ENCODE data around the gene RAB11FIP4. TPM values are rescaled to one million over a fixed set of nuclear protein-coding genes. Genes with fewer than 3 reads are reported as not detected.
A peak's percentile ranks its signal among the peaks of the same experiment; 100 is the strongest.

The RAB11FIP4 gene
- total and polyA plus RNA-seq, 2 of the 13 experiments (the other 11 are each of a cell fraction or from before 2014, with no cell fraction given), result 28.0 to 89.3 TPM

- TF ChIP-seq POLR2AphosphoS5 (IDR thresholded peaks at IDR 0.05; ENCODE audit: low read depth, low read length) (no peak), ZNF282 (IDR thresholded peaks at IDR 0.05; ENCODE audit: partially characterized antibody) (no peak), ZNF512 (CRISPR knock-in tag; IDR thresholded peaks at IDR 0.05) (no peak), HMGXB3 (CRISPR knock-in tag; IDR thresholded peaks at IDR 0.05; ENCODE audit: borderline replicate concordance) (peak; percentile 88), PRMT3 (CRISPR knock-in tag; IDR thresholded peaks at IDR 0.05; ENCODE audit: borderline replicate concordance, low read depth) (peak; percentile 90; the same call in 1 of the 2 replicates), XBP1 (CRISPR knock-in tag; IDR thresholded peaks at IDR 0.05) (peak; percentile 57; the same call in 1 of the 2 replicates), KAT7 (CRISPR knock-in tag; IDR thresholded peaks at IDR 0.05; ENCODE audit: borderline replicate concordance) (no peak), RCOR2 (CRISPR knock-in tag; IDR thresholded peaks at IDR 0.05) (no peak), ZNF816 (CRISPR knock-in tag; IDR thresholded peaks at IDR 0.05; ENCODE audit: borderline replicate concordance) (no peak), ZBTB33 (CRISPR knock-in tag; IDR thresholded peaks at IDR 0.05) (no peak), ZKSCAN5 (CRISPR knock-in tag; IDR thresholded peaks at IDR 0.05) (no peak), NR1H2 (CRISPR knock-in tag; IDR thresholded peaks at IDR 0.05; ENCODE audit: borderline replicate concordance, low read depth) (0 out of 2 replicates have a peak, but pooled peaks have one; percentile 44), ZNF251 (CRISPR knock-in tag; IDR thresholded peaks at IDR 0.05) (no peak), KLF16 (CRISPR knock-in tag; IDR thresholded peaks at IDR 0.05) (peak in 1 of 2 experiments; percentile 89; a peak in 2 of 4 replicates), RNF2 (conservative IDR thresholded peaks at IDR 0.05; ENCODE audit: low read depth) (no peak), PRPF4 (IDR thresholded peaks at IDR 0.05; ENCODE audit: low read depth, low read length, poor library complexity, severe bottlenecking) (no peak), MTERF4 (CRISPR knock-in tag; IDR thresholded peaks at IDR 0.05) (no peak)
Observed at GRCh38 chr17:31394544-31394943, 3.1 kb downstream of the RAB11FIP4 start (continued).

All from HepG2 (cell line).